HG03045 (cell line): ENCODE results near the gene AKT1.

Experiments used
- ATAC-seq: cut with Tn5 transposase; IDR thresholded peaks from one replicate; pipeline ENCODE4 v1.9.1; 2021; ENCODE audit warnings: mild to moderate bottlenecking, moderate library complexity; ENCODE audit not compliant: unreplicated experiment

The AKT1 gene

DNA sequence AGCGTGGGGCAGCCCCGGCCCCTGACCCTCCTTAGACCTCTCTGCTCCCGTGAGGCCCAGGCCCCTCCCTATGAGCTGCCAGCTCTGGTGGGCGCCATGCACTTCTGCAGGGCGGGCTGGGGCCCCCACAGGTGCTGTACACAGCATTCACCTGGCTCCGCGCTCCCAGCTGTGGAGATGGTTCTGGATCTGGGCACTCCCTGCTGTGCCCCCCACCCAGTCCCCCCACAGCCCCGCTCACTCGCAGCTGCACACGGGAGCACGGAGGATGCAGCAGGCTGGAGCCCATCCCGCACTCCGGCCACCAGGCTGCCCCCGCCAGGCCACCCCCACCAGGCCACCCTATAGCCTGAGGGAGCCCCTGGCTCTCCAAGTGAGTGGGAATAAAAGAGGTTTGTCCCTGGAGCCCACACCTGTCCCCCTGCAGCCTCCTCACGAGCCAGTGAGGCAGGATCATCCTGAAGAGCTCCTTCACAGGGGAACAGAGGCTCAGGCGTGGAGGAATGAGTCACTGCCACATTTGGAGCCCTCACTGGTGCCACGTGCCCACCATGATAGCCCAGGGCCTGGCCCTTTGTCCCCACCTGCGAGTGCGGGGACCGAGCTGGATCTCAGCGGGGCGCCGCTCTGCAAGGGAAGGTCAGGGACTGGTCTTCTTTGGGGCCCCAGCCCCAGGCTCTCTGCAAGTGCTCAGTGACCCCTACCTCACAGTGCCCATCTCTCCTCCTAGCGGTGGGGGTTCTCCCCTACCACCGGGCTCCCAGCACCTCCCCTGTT, 69.6 kb downstream of the AKT1 start:
- ATAC-seq = no peak

DNA sequence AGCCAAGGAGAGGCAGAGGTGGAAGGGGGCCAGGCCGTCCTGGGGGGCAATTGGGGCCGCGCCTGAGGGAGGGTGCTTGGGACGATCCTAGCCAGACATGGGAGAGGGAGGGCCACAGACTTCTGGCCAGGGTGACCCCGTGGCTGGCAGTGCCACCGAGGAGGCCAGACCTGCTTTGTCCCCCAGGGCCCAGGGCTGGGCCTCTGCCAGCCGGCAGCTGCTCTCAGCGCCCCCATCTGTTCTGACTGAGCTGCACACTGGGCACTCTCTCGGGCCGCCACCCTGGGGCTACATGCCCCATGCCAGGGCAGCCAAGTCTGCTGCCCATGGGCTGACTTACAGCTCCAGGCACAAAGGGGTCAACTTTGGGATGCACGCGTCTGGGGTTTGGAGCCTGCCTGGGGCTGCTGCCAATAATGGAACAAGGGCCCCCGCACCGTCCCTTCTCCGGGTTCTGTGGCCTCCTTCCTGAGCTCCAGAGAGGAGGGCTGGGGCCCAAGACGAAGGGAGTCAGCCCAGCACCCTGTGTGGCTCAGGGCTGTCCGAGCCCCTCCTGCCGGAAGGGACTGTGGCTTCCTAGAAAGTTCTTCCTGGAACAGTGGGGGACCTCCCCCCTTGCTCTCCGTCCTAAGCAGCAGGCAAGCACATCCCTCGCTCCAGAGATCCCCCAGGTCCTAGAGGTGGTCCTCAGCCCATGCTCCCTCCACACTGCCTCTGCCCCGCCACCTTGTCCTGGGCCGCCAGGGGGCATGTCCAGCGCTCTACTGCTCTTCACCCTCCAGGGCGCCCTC, 70.4 kb downstream of the AKT1 start:
- ATAC-seq = no peak

DNA sequence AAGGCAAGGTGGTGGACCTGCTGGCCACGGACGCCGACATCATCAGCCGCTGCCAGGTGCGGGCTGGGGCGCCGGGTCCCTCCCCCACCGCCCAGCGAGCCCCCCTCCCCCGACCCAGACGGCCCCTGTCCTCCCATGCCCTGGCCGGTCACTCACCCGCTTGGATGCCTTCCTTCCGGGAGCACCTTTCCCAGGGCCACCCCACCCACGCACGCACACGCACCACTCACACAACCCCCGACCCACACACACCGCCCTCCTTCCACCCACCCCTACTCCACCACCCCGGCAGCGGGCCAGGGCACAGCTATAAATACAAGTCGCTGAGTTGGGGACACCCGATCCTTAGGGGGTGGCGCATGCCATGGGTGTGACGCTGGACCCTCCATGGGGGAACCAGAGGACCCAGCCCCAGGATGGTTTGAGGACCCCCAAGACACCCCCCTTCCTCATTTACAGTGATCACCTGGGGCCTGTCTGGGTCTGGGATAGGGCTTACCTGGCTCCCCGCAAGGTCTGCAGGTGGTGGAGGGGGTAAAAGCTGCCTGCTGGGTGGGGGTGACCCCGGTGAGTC, 71.1 kb downstream of the AKT1 start:
- ATAC-seq = no peak

DNA sequence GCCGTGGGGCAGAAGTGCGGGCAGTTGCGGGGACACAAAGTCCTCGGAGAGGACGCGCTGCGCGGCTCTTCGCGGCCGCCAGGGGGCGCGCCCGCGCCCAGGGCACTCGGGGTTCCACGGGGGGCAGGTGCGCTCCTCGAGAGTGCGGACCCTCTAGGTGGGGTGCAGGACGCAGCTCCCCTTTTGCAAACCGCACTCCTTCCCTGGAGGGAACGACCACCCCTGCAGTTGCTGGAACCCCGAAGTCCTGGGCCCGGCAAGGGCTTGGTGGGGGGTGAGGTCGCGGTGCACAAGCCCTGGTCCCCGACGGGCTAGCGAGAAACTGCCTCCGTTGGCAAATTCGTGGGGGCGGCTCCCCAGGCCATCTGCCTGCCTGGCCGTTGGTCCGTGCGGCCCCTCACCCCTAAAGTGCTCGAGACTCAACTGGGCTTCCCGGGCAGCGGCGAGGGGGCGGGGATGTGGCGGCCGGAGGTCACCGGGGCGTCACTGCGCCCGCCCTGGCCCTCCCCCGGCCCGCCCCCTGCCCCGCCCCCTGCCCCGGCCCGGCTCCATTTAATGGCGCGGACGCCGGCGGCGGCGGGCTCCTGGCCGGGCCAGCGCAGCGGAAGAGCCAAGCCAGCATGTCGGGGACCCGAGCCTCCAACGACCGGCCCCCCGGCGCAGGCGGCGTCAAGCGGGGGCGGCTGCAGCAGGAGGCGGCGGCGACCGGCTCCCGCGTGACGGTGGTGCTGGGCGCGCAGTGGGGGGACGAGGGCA, 71.7 kb downstream of the AKT1 start, which contains the start of gene ADSS1:
Gene ADSS1 (plus strand): TSS at position 579 of the 756 bp plus-strand sequence. CDS start 42 bp downstream, at position 621.
- ATAC-seq = peak; percentile 60

DNA sequence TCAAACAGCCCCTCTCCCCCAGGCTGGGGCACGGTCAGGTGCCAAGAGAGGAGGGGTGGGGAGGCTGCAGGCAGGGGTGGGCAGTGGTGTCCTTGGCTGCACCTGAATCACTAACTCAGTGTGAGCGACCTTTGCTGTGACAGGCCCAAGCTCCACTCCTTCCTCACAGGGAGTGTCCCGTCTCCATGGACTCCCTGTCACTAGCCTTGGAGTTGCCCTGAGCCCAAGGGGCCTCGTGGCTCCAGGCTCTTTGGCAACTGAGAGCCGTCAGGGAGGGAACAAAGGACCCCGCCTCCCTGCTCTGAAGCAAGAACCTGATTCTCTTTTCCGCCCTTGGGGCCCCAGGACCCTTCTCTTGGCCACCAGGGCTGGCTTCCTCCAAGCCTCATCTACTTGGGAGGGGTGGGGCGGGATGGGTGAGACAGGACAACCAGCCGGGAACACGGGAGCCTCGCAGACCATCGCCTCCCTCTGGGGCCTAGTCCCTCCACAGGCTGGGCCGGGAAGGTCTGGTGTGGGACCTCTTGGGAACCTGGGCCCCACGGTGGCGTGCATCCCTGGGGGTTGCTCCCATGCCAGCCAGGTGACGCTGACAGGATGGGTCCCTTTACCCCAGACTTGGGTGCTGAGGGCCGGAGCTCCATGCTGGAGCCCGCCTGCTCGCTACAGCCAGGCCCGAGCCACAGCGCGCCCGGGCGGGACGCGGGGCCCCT, 72.5 kb downstream of the AKT1 start:
- no peak for ATAC-seq

DNA sequence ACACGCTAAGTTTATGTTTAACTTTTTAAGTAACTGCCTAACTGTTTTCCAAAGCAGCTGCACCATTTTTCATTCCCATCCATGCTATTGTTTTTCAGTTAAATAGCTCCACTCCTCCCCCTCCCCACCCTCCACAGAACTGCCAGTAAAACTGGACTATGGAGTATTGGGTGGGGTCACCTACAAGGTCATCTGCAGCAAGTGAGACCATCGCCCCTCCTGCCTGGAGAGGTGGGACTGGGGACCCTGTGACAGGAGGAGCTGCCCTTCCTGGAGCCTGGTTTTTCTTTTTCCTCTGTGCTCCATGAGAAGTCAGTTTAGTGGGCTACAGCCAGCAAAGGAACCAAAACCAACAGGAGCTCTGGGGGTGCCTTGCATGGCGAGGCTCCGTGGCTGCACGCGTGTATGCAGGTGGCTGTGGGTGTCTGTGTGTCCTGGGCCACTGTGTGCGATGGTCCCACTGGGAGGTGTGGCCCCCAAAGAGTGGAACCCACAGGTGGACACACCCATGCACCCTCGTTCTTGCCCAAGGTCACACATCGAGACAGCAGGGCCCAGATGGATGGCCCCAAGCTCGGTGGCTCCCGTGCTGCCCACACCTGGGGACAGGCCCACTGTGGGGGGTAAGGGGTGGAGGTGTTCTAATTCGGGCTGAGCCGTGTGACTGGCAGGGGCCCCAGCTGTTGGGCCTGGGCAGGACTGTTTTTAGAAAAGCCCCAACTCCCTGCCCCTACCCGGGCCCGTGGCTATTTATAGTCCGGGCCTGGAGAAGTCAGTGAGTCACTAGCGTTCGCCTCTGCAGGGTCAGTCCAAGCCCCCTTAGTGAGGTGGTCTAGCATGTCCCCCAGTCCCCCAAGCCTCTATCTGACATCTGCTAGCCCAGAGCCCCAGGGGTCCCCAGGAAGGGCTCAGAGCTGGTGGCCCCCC, 73.8 kb downstream of the AKT1 start:
- ATAC-seq = no peak
